DOHH2 (cell line): ENCODE results near the gene KDM4C.

Source experiments
- EZH2phosphoT487 ChIP-seq: fragments of 200-600 bp; sonication (generic); IDR thresholded peaks from 2 replicates; pipeline ENCODE4 v1.6.1; 2017; ENCODE audit warnings: borderline replicate concordance, mild to moderate bottlenecking, antibody characterized with exemption, low read length, moderate library complexity, mixed read lengths
- TF ChIP-seq, protein P1 (sequence below): fragments of 200-600 bp; sonication (generic); IDR thresholded peaks from one replicate; pipeline ENCODE4 v1.5.1; 2014; ENCODE audit warnings: antibody characterized with exemption, mild to moderate bottlenecking, low read depth, low read length; ENCODE audit not compliant: poor library complexity, severe bottlenecking

DNA sequence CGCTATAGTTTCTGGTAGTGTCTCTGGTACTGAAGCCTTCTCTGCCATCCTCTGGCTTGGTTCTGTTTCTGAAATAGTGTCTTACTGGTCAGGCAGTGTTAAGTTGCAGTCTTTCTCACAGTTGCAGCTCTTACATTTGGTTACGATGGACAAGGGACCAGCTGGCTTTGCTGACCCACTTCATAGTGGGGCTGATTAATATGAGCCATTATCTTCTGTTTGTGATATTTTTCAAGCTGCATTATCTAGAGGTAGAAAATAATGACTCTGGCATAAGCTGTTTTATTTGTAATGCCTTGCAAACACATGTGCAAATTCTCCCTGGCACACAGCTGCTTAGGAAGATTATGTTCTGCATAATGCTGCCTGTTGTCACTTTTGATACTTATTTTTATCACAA is 199.1 kb downstream of the KDM4C start:
- TF ChIP-seq, protein P1, sequence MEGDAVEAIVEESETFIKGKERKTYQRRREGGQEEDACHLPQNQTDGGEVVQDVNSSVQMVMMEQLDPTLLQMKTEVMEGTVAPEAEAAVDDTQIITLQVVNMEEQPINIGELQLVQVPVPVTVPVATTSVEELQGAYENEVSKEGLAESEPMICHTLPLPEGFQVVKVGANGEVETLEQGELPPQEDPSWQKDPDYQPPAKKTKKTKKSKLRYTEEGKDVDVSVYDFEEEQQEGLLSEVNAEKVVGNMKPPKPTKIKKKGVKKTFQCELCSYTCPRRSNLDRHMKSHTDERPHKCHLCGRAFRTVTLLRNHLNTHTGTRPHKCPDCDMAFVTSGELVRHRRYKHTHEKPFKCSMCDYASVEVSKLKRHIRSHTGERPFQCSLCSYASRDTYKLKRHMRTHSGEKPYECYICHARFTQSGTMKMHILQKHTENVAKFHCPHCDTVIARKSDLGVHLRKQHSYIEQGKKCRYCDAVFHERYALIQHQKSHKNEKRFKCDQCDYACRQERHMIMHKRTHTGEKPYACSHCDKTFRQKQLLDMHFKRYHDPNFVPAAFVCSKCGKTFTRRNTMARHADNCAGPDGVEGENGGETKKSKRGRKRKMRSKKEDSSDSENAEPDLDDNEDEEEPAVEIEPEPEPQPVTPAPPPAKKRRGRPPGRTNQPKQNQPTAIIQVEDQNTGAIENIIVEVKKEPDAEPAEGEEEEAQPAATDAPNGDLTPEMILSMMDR, result no peak
- no peak for TF ChIP-seq EZH2phosphoT487
